Uterus (tissue), 2 donors: ENCODE measurements around the gene RAB35.

Experiments used
- CTCF ChIP-seq, 4 experiments: fragments of 200-600 bp in 2 of 4; fragments of 450-650 bp in 2 of 4; sonication (generic) in 2 of 4; IDR thresholded peaks; one replicate each; pipeline ENCODE4 v1.5.1; 2016 to 2019; ENCODE audit warnings: antibody characterized with exemption in 4 of 4, mild to moderate bottlenecking in 2 of 4, moderate library complexity in 1 of 4
- POLR2A ChIP-seq, 2 donors: fragments of 450-650 bp; IDR thresholded peaks; one replicate each; pipeline ENCODE4 v1.6.1; 2016; ENCODE audit warnings: antibody characterized with exemption in 2 of 2, mild to moderate bottlenecking in 1 of 2, moderate library complexity in 1 of 2

GRCh38 chr12:120048263-120048662 lies 68.3 kb downstream of the RAB35 start:
- TF ChIP-seq CTCF (IDR thresholded peaks at IDR 0.05): no peak
- no peak for TF ChIP-seq POLR2A (IDR thresholded peaks at IDR 0.05)
